ENCODE data around the gene CADM2. TPM values are rescaled to one million over a fixed set of nuclear protein-coding genes. Genes with fewer than 3 reads are reported as not detected.

Gene CADM2
- total RNA-seq, 1 donor from 2014 or later, result 4.3 TPM

GRCh38 chr3:85304360-85304964 lies 345.7 kb downstream of the CADM2 start:
- intact Hi-C loops (cut with micrococcal nuclease), result no loop called here
- H3K27me3 ChIP-seq (ENCODE audit: low read depth), result no peaks in the 10 kb centered on the region
- TF ChIP-seq CTCF (IDR thresholded peaks at IDR 0.05; ENCODE audit: borderline replicate concordance), result no peak
- H3K27ac ChIP-seq (replicated peaks), result no peak overlapping the region
- no peaks in the 10 kb centered on the region for H3K4me1 ChIP-seq
- H3K9me3 ChIP-seq (replicated peaks), result no peaks in the 10 kb centered on the region
- no peaks in the 10 kb centered on the region for H3K36me3 ChIP-seq
- H3K4me3 ChIP-seq, result no peak overlapping the region
- no peak for DNase-seq

DNA sequence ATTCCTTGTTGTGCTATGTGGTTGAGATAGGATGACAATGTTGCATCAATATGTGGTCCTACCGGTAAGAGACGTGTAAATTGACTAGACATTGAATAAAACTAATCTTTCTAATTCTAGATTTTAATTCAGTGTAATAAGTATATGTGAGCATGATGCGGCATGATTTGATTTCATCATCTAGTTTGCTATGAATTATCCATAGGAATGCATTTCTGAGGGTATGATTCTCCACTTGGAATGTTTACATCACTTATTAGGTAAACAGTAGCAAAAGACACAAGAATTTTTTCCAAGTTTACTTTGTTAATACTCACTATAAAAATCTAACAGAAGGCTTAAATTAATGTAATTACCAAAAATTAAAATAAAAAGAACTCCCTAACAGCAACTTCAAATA lies 353.5 kb downstream of the CADM2 start:
- DNase-seq, result no peak
- no peaks in the 10 kb centered on the region for H3K36me3 ChIP-seq
- no peaks in the 10 kb centered on the region for H3K27me3 ChIP-seq (ENCODE audit: low read depth)
- H3K4me1 ChIP-seq, result no peaks in the 10 kb centered on the region
- TF ChIP-seq CTCF (IDR thresholded peaks at IDR 0.05; ENCODE audit: borderline replicate concordance), result no peak
- intact Hi-C loops (cut with micrococcal nuclease), result no loop called here
- H3K4me3 ChIP-seq, result no peak overlapping the region
- no peak overlapping the region for H3K27ac ChIP-seq (replicated peaks)
- no peaks in the 10 kb centered on the region for H3K9me3 ChIP-seq (replicated peaks)

GRCh38 chr3:85313380-85313779 lies 354.6 kb downstream of the CADM2 start:
- no peak for TF ChIP-seq CTCF (IDR thresholded peaks at IDR 0.05; ENCODE audit: borderline replicate concordance)
- Histone ChIP-seq H3K27me3 (ENCODE audit: low read depth) (no peaks in the 10 kb centered on the region), H3K27ac (replicated peaks) (no peak overlapping the region), H3K4me1 (no peaks in the 10 kb centered on the region), H3K9me3 (replicated peaks) (no peaks in the 10 kb centered on the region), H3K4me3 (no peak overlapping the region), H3K36me3 (no peaks in the 10 kb centered on the region)
- intact Hi-C loops (cut with micrococcal nuclease), result no loop called here
- no peak for DNase-seq

DNA sequence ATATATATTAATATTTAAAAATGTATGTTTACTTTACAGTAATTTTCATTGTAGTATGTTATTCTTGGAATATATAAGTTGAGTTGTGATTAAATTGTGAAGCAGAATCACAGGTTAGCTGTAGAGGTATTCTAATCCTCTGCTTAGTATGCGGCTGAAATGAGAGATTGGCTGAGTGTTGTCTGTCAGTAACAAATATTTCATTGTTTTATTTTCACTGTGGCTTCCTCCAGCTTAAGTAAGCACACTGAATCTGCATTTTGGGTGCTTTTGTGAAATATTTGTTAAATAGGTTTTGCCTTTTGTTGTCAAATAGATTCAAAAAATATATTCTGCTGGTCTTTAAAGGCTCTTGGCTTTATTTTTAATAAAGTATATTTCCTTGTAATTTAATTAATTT lies 357.5 kb downstream of the CADM2 start:
- no peak for DNase-seq
- Histone ChIP-seq H3K27ac (replicated peaks) (no peak overlapping the region), H3K4me3 (no peak overlapping the region), H3K27me3 (ENCODE audit: low read depth) (no peaks in the 10 kb centered on the region), H3K36me3 (no peaks in the 10 kb centered on the region), H3K4me1 (no peaks in the 10 kb centered on the region), H3K9me3 (replicated peaks) (peaks cover 6% of the 10 kb centered on the region)
- TF ChIP-seq CTCF (IDR thresholded peaks at IDR 0.05; ENCODE audit: borderline replicate concordance), result no peak
- intact Hi-C loops (cut with micrococcal nuclease), result no loop called here

GRCh38 chr3:85321892-85322291 lies 363.1 kb downstream of the CADM2 start:
- H3K9me3 ChIP-seq (replicated peaks), result peaks cover 6% of the 10 kb centered on the region
- no peak overlapping the region for H3K27ac ChIP-seq (replicated peaks)
- intact Hi-C loops (cut with micrococcal nuclease), result no loop called here
- no peak for TF ChIP-seq CTCF (IDR thresholded peaks at IDR 0.05; ENCODE audit: borderline replicate concordance)
- DNase-seq, result no peak
- no peaks in the 10 kb centered on the region for H3K27me3 ChIP-seq (ENCODE audit: low read depth)
- H3K4me1 ChIP-seq, result no peaks in the 10 kb centered on the region
- H3K4me3 ChIP-seq, result no peak overlapping the region
- no peaks in the 10 kb centered on the region for H3K36me3 ChIP-seq
